ENCODE measurements around the gene WRNIP1. TPM values are rescaled to one million over a fixed set of nuclear protein-coding genes. Genes with fewer than 3 reads are reported as not detected.

WRNIP1 gene
- total RNA-seq, 1 experiment from 2014 or later: 38.1 TPM

GRCh38 chr6:2784061-2784460 is 18.9 kb downstream of the WRNIP1 start:
- H3K79me2 ChIP-seq (ENCODE audit: insufficient read depth, low read length): no peaks in the 10 kb centered on the region
- H3K27ac ChIP-seq (ENCODE audit: insufficient read length, low read depth, low read length): no peak overlapping the region
- Mint-ChIP-seq H3K9me3 (no peaks in the 10 kb centered on the region; a peak in 1 of 5 replicates), H3K27me3 (ENCODE audit: low read depth) (no peaks in the 10 kb centered on the region; the same call in 1 of the 2 replicates), H3K4me1 (peaks cover 5 to 6% of the 10 kb centered on the region in 2 experiments), H3K36me3 (ENCODE audit: insufficient read depth in 1 of 3, low read depth in 3 of 3) (peaks cover 26 to 53% (median 51%) of the 10 kb centered on the region in 3 experiments), H3K4me3 (no peak overlapping the region), H3K27ac (peak overlapping the region in 1 of 3 experiments; percentile 5; a peak in 2 of 7 replicates)
- H2BK120ac ChIP-seq (ENCODE audit: low read depth, low read length, poor library complexity, severe bottlenecking): no peak overlapping the region
- H4K5ac ChIP-seq (ENCODE audit: insufficient read length, low read depth, low read length): no peak overlapping the region
- H3K4me2 ChIP-seq (ENCODE audit: insufficient read depth, insufficient read length, low read length): no peak overlapping the region
- no peak for DNase-seq
- H3K4me1 ChIP-seq (ENCODE audit: insufficient read depth, low read length): no peaks in the 10 kb centered on the region
- H4K8ac ChIP-seq (replicated peaks; ENCODE audit: insufficient read length, low read depth, low read length): no peak overlapping the region
- H3K23me2 ChIP-seq (ENCODE audit: insufficient read length, low read depth, low read length, poor library complexity, severe bottlenecking): no peaks in the 10 kb centered on the region
- no peak overlapping the region for H2BK20ac ChIP-seq (ENCODE audit: low read depth, low read length, poor library complexity, severe bottlenecking)
- no peaks in the 10 kb centered on the region for H3K9me3 ChIP-seq (ENCODE audit: control insufficient read depth, low read depth, low read length)
- no peak overlapping the region for H3K4ac ChIP-seq (ENCODE audit: low read depth, low read length)
- H2BK15ac ChIP-seq (ENCODE audit: low read depth, low read length): no peak overlapping the region
- no peak for TF ChIP-seq CTCF (conservative IDR thresholded peaks at IDR 0.05)
- no peak overlapping the region for H3K18ac ChIP-seq (ENCODE audit: insufficient read length, low read depth, low read length)
- no CpG with 5 or more reads among the region's 5 CpGs for WGBS (ENCODE audit: extremely low coverage, insufficient read length, low lambda C conversion rate)
- H3K9ac ChIP-seq (ENCODE audit: extremely low read depth, insufficient read length, low read length): no peak overlapping the region
- no peaks in the 10 kb centered on the region for H4K20me1 ChIP-seq (ENCODE audit: control insufficient read depth, insufficient read depth, insufficient read length)
- H3K14ac ChIP-seq (ENCODE audit: insufficient read depth, low read length): no peak overlapping the region
- no peaks in the 10 kb centered on the region for H3K27me3 ChIP-seq (ENCODE audit: insufficient read depth, low read length)
- no peak overlapping the region for H4K91ac ChIP-seq (ENCODE audit: insufficient read length, low read depth, low read length)
- no peak overlapping the region for H3K23ac ChIP-seq (ENCODE audit: insufficient read length, low read depth, low read length)
- H3T11ph ChIP-seq (ENCODE audit: low read length): no peak overlapping the region
- no peaks in the 10 kb centered on the region for H3K79me1 ChIP-seq (ENCODE audit: insufficient read depth, low read depth, low read length, poor library complexity, severe bottlenecking)
- no peak overlapping the region for H2AFZ ChIP-seq (ENCODE audit: low read length)
- no peak overlapping the region for H2BK12ac ChIP-seq (ENCODE audit: insufficient read length, low read depth, low read length)
- H2AK5ac ChIP-seq (ENCODE audit: insufficient read length, low read length): no peak overlapping the region
- no peak overlapping the region for H3K56ac ChIP-seq (ENCODE audit: insufficient read length, low read depth, low read length)
- no peak overlapping the region for H2BK5ac ChIP-seq (ENCODE audit: insufficient read length, low read length)
